ENCODE measurements around the gene BMPR1B.

Gene BMPR1B

GRCh38 chr4:95188701-95189370, 431.1 kb downstream of the BMPR1B start:
- DNase-seq (ENCODE audit: low spot score), result peak; percentile 13

- DNase-seq (ENCODE audit: low spot score), result no peak
Observed at GRCh38 chr4:95190751-95191436, 433.1 kb downstream of the BMPR1B start.

GRCh38 chr4:95191537-95191936, 433.8 kb downstream of the BMPR1B start:
- no peak for DNase-seq (ENCODE audit: low spot score)

- no peak for DNase-seq (ENCODE audit: low spot score)
Observed at GRCh38 chr4:95193391-95194224, 435.9 kb downstream of the BMPR1B start.

- DNase-seq (ENCODE audit: low spot score), result no peak
Observed at GRCh38 chr4:95197353-95197752, 439.6 kb downstream of the BMPR1B start.

GRCh38 chr4:95198961-95199360, 441.2 kb downstream of the BMPR1B start:
- DNase-seq (ENCODE audit: low spot score), result no peak

GRCh38 chr4:95204267-95204844, 446.6 kb downstream of the BMPR1B start:
- DNase-seq (ENCODE audit: low spot score), result no peak

GRCh38 chr4:95204873-95205272, 447.1 kb downstream of the BMPR1B start:
- no peak for DNase-seq (ENCODE audit: low spot score)

Measured in CD4-positive, alpha-beta T cell treated with Interleukin-15 for 4 hours (primary cell).